NT2/D1 (cell line): Measurements from ENCODE around the gene NNMT.

Source experiments
- SUZ12 ChIP-seq: IDR thresholded peaks from 2 replicates; pipeline ENCODE4 v1.6.1; 2011; ENCODE audit not compliant: insufficient read length, insufficient read depth; ENCODE audit errors: extremely low read depth
- YY1 ChIP-seq: IDR thresholded peaks from 2 replicates; pipeline ENCODE4 v1.6.1; 2011; ENCODE audit not compliant: insufficient read length, insufficient read depth
- ZNF274 ChIP-seq: IDR thresholded peaks from 2 replicates; pipeline ENCODE4 v1.6.1; 2011; ENCODE audit warnings: mild to moderate bottlenecking, low read depth, low read length

DNA sequence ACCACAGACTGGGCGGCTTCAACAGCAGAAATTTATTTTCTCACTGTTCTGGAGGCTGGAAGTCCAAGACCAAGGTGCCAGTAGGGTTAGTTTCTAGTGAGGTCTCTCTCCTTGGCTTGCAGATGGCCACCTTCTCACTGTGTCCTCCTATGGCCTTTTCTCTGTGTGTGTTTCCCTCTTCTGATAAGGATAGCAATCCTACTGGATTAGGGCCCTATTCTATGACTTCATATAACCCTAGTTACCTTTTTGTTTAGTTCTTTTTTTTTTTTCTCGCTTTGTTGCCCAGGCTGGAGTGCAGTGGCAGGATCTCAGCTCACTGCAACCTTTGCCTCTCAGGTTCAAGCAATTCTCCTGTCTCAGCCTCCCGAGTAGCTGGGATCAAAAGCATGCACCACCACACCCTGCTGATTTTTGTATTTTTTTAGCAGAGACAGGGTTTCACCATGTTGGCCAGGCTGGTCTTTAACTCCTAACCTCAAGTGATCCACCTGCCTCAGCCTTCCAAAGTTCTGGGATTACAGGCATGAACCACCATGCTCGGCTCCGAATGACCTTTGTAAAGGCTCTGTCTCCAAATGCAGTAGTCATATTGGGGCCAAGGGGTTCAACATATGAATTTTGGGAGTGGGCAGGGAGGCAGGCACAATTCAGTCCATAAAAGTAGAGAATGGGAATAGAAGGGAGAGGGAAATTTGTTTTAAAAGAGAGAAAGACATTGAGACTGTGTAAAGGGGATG lies 25.5 kb upstream of the NNMT start:
- TF ChIP-seq ZNF274 (no peak), YY1 (no peak), SUZ12 (no peak)
